Neural cell (in vitro differentiated cells): ENCODE measurements around the gene STAM2. TPM values are rescaled to one million over a fixed set of nuclear protein-coding genes. Genes with fewer than 3 reads are reported as not detected.
"Not testable (repeated sequence)": the region's sequence is repeated elsewhere in the genome, so short reads cannot be mapped to it uniquely, and the experiment has no call there.

ENCODE experiments used
- H2AFZ ChIP-seq: fragments of 200-600, 300-800 bp; sonication (generic), shearing (Covaris generic); 2 replicates; pipeline ENCODE4 v1.6.0; 2014; ENCODE audit warnings: low read depth, mild to moderate bottlenecking, antibody characterized with exemption, low read length, moderate library complexity
- H3F3A ChIP-seq: fragments of 200-600 bp; shearing (Covaris generic); 2 replicates; pipeline ENCODE4 v1.6.1; 2016; ENCODE audit warnings: mild to moderate bottlenecking, moderate library complexity, mixed read lengths, antibody characterized with exemption, low read length; ENCODE audit not compliant: insufficient read depth, poor library complexity, severe bottlenecking
- H3K27ac ChIP-seq: fragments of 200-600, 300-800 bp; sonication (generic), shearing (Covaris generic); 2 replicates; pipeline ENCODE4 v1.5.1; 2014; ENCODE audit warnings: mild to moderate bottlenecking, low read length, moderate library complexity
- H3K27me3 ChIP-seq: fragments of 300-800, 200-600 bp; sonication (generic), shearing (Covaris generic); 2 replicates; pipeline ENCODE4 v1.6.0; 2014; ENCODE audit warnings: mild to moderate bottlenecking, low read depth, low read length, moderate library complexity; ENCODE audit not compliant: insufficient read depth
- H3K36me3 ChIP-seq: fragments of 300-800, 200-600 bp; sonication (generic), shearing (Covaris generic); 2 replicates; pipeline ENCODE4 v1.5.1; 2014; ENCODE audit warnings: mild to moderate bottlenecking, antibody characterized with exemption, low read length, moderate library complexity; ENCODE audit not compliant: insufficient read depth
- H3K4me2 ChIP-seq: fragments of 300-800, 200-600 bp; sonication (generic), shearing (Covaris generic); 2 replicates; pipeline ENCODE4 v1.6.0; 2014; ENCODE audit warnings: mild to moderate bottlenecking, low read length
- H3K4me3 ChIP-seq: fragments of 300-800, 200-600 bp; sonication (generic), shearing (Covaris generic); 2 replicates; pipeline ENCODE4 v1.5.1; 2014; ENCODE audit warnings: mild to moderate bottlenecking, low read length, moderate library complexity
- H3K79me2 ChIP-seq: fragments of 200-600 bp; shearing (Covaris generic); replicated peaks from 2 replicates; pipeline ENCODE4 v1.6.0; 2014; ENCODE audit warnings: mild to moderate bottlenecking, low read length, moderate library complexity; ENCODE audit not compliant: insufficient read depth
- H3K9ac ChIP-seq: fragments of 300-800, 200-600 bp; sonication (generic), shearing (Covaris generic); 2 replicates; pipeline ENCODE4 v1.6.1; 2016; ENCODE audit warnings: mild to moderate bottlenecking, low read length, mixed read lengths
- H3K9me2 ChIP-seq: fragments of 200-600 bp; shearing (Covaris generic); 2 replicates; pipeline ENCODE4 v1.6.1; 2016; ENCODE audit warnings: mild to moderate bottlenecking, low read length, mixed read lengths; ENCODE audit not compliant: insufficient read depth
- H3K9me3 ChIP-seq: fragments of 200-600, 300-800 bp; sonication (generic), shearing (Covaris generic); 2 replicates; pipeline ENCODE4 v1.6.1; 2016; ENCODE audit warnings: mild to moderate bottlenecking, mixed run types, low read length, moderate library complexity, mixed read lengths
- H4K20me1 ChIP-seq: fragments of 200-600 bp; shearing (Covaris generic); 2 replicates; pipeline ENCODE4 v1.6.1; 2016; ENCODE audit warnings: mild to moderate bottlenecking, mixed run types; ENCODE audit not compliant: insufficient read depth
- EP300 ChIP-seq: fragments of 450-650 bp; conservative IDR thresholded peaks from 2 replicates; pipeline ENCODE4 v1.6.1; 2014; ENCODE audit warnings: antibody characterized with exemption, mild to moderate bottlenecking, moderate library complexity; ENCODE audit not compliant: poor library complexity, severe bottlenecking
- EZH2 ChIP-seq: fragments of 200-600, 300-800 bp; shearing (Covaris generic), sonication (generic); IDR thresholded peaks from 2 replicates; pipeline ENCODE4 v1.6.1; 2014; ENCODE audit warnings: antibody characterized with exemption, low read length, borderline replicate concordance, mild to moderate bottlenecking; ENCODE audit not compliant: insufficient read depth, poor library complexity, severe bottlenecking
- MXI1 ChIP-seq: fragments of 450-650 bp; conservative IDR thresholded peaks from 2 replicates; pipeline ENCODE4 v1.6.1; 2014; ENCODE audit warnings: antibody characterized with exemption, mild to moderate bottlenecking; ENCODE audit not compliant: poor library complexity, severe bottlenecking
- POLR2AphosphoS5 ChIP-seq: IDR thresholded peaks from 2 replicates; pipeline ENCODE4 v1.6.1; 2012
- SMC3 ChIP-seq: fragments of 450-650 bp; conservative IDR thresholded peaks from 2 replicates; pipeline ENCODE4 v1.6.1; 2014; ENCODE audit warnings: antibody characterized with exemption, mild to moderate bottlenecking, moderate library complexity; ENCODE audit not compliant: poor library complexity
- polyA plus RNA-seq: library from polyadenylated mRNA; depleted of rRNA; stranded (reverse); fragments of >200 nt; gene quantifications from 2 replicates; pipeline ENCODE4 v1.2.3, GENCODE V29; 2014
- TF ChIP-seq, protein P1 (sequence below): IDR thresholded peaks from 2 replicates; pipeline ENCODE4 v1.6.1; 2012; ENCODE audit warnings: borderline replicate concordance
- TF ChIP-seq, protein P2 (sequence below): fragments of 450-650 bp; IDR thresholded peaks from 2 replicates; pipeline ENCODE4 v1.5.1; 2014; ENCODE audit warnings: antibody characterized with exemption, mild to moderate bottlenecking, moderate library complexity; ENCODE audit not compliant: poor library complexity, severe bottlenecking

The STAM2 gene
- polyA plus RNA-seq, 1 donor from 2014 or later, result 47.5 TPM

DNA sequence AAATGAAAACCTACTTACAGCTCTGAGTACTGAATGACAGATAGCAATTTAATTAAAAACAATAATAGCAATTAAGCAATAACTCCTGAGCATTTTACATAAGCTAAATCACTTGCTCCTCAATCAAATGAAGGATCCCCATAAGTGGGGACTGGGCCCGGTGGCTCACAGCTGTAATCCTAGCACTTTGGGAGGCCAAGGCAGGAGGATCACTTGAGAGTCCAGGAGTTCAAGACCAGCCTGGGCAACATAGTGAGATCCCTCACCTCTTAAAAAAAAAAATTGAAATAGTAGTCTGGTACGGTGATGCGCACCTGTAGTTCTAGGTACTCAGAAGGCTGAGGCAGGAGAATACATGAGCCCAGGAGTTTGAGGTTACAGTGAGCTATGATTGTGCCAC is 13.4 kb downstream of the STAM2 start:
- Histone ChIP-seq H3K4me3 (no peak overlapping the region), H3K4me2 (no peak overlapping the region), H3K36me3 (no peaks in the 10 kb centered on the region), H3K27ac (no peak overlapping the region), H3K27me3 (no peaks in the 10 kb centered on the region), H2AFZ (no peak overlapping the region), H3F3A (no peaks in the 10 kb centered on the region), H3K79me2 (peaks cover 40% of the 10 kb centered on the region), H3K9me3 (no peaks in the 10 kb centered on the region), H3K9ac (no peak overlapping the region), H4K20me1 (no peaks in the 10 kb centered on the region), H3K9me2 (no peaks in the 10 kb centered on the region)
- TF ChIP-seq, protein P1, sequence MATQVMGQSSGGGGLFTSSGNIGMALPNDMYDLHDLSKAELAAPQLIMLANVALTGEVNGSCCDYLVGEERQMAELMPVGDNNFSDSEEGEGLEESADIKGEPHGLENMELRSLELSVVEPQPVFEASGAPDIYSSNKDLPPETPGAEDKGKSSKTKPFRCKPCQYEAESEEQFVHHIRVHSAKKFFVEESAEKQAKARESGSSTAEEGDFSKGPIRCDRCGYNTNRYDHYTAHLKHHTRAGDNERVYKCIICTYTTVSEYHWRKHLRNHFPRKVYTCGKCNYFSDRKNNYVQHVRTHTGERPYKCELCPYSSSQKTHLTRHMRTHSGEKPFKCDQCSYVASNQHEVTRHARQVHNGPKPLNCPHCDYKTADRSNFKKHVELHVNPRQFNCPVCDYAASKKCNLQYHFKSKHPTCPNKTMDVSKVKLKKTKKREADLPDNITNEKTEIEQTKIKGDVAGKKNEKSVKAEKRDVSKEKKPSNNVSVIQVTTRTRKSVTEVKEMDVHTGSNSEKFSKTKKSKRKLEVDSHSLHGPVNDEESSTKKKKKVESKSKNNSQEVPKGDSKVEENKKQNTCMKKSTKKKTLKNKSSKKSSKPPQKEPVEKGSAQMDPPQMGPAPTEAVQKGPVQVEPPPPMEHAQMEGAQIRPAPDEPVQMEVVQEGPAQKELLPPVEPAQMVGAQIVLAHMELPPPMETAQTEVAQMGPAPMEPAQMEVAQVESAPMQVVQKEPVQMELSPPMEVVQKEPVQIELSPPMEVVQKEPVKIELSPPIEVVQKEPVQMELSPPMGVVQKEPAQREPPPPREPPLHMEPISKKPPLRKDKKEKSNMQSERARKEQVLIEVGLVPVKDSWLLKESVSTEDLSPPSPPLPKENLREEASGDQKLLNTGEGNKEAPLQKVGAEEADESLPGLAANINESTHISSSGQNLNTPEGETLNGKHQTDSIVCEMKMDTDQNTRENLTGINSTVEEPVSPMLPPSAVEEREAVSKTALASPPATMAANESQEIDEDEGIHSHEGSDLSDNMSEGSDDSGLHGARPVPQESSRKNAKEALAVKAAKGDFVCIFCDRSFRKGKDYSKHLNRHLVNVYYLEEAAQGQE, result no peak
- TF ChIP-seq MXI1, result no peak
- TF ChIP-seq EP300, result no peak
- no peak for TF ChIP-seq POLR2AphosphoS5
- TF ChIP-seq SMC3, result no peak
- TF ChIP-seq, protein P2, sequence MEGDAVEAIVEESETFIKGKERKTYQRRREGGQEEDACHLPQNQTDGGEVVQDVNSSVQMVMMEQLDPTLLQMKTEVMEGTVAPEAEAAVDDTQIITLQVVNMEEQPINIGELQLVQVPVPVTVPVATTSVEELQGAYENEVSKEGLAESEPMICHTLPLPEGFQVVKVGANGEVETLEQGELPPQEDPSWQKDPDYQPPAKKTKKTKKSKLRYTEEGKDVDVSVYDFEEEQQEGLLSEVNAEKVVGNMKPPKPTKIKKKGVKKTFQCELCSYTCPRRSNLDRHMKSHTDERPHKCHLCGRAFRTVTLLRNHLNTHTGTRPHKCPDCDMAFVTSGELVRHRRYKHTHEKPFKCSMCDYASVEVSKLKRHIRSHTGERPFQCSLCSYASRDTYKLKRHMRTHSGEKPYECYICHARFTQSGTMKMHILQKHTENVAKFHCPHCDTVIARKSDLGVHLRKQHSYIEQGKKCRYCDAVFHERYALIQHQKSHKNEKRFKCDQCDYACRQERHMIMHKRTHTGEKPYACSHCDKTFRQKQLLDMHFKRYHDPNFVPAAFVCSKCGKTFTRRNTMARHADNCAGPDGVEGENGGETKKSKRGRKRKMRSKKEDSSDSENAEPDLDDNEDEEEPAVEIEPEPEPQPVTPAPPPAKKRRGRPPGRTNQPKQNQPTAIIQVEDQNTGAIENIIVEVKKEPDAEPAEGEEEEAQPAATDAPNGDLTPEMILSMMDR, result no peak

DNA sequence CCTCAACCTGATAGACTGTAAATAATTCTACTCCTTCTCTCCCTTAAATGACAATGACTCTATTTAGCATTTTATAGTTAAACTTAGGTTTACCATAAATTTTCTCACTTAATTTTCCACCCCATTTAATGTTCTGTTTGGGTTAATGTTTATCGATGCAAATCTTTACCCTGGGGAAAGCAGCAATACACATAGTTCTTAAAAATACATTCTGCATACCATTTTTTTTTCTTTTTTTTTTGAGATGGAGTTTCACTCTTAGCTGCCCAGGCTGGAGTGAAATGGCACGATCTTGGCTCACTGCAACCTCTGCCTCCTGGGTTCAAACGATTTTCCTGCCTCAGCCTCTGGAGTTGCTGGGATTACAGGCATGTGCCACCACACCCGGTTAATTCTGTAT is 14.0 kb downstream of the STAM2 start:
- Histone ChIP-seq H3K9me3 (no peaks in the 10 kb centered on the region), H3F3A (no peaks in the 10 kb centered on the region), H3K79me2 (peaks cover 35% of the 10 kb centered on the region), H4K20me1 (no peaks in the 10 kb centered on the region), H2AFZ (no peak overlapping the region), H3K27me3 (no peaks in the 10 kb centered on the region), H3K9ac (no peak overlapping the region), H3K36me3 (no peaks in the 10 kb centered on the region), H3K4me2 (no peak overlapping the region), H3K9me2 (no peaks in the 10 kb centered on the region), H3K27ac (no peak overlapping the region), H3K4me3 (no peak overlapping the region)
- no peak for TF ChIP-seq SMC3
- no peak for TF ChIP-seq EZH2

DNA sequence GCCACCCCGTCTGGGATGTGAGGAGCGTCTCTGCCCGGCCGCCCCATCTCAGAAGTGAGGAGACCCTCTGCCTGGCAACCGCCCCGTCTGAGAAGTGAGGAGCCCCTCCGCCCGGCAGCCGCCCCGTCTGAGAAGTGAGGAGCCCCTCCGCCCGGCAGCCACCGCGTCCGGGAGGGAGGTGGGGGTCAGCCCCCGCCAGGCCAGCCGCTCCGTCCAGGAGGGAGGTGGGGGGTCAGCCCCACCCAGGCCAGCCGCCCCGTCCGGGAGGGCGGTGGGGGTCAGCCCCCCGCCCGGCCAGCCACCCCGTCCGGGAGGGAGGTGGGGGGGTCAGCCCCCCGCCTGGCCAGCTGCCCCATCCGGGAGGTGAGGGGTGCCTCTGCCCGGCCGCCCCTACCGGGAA is 15.2 kb downstream of the STAM2 start:
- not testable (repeated sequence) for H3K9ac ChIP-seq, H3F3A ChIP-seq, H3K4me3 ChIP-seq, H2AFZ ChIP-seq, H3K27me3 ChIP-seq, H4K20me1 ChIP-seq, H3K9me2 ChIP-seq, H3K36me3 ChIP-seq, H3K4me2 ChIP-seq, H3K27ac ChIP-seq, H3K9me3 ChIP-seq
- H3K79me2 ChIP-seq, result peaks cover 28% of the 10 kb centered on the region
